Calu3 (cell line): ENCODE results near the gene NPTXR. TPM values are rescaled to one million over a fixed set of nuclear protein-coding genes. Genes with fewer than 3 reads are reported as not detected.

Experiments used
- BruUV-seq: library from RNA; stranded (reverse); fragments of 400-500 nt; replicated peaks from 2 replicates; lab custom pipeline; 2021; lab: Mats Ljungman, UMichigan
- CTCF ChIA-PET: fragments of 300-600 bp; sonication (Branson Sonifier 250); formaldehyde crosslinking; loops from one replicate; lab custom pipeline; 2022; ENCODE audit warnings: antibody characterized with exemption; lab: Charles Lee
- DNase-seq: peaks from one replicate; pipeline ENCODE4 v3.0.0; 2022
- H3K27ac Mint-ChIP-seq: one replicate; pipeline ENCODE4 v1.8.0; 2022; ENCODE audit warnings: mixed read lengths; ENCODE audit not compliant: unreplicated experiment
- H3K27me3 Mint-ChIP-seq: one replicate; pipeline ENCODE4 v1.8.0; 2022; ENCODE audit warnings: mixed read lengths; ENCODE audit not compliant: unreplicated experiment
- H3K36me3 Mint-ChIP-seq: one replicate; pipeline ENCODE4 v1.8.0; 2022; ENCODE audit warnings: mild to moderate bottlenecking, moderate library complexity, mixed read lengths; ENCODE audit not compliant: insufficient read depth, unreplicated experiment
- H3K4me1 Mint-ChIP-seq: one replicate; pipeline ENCODE4 v1.8.0; 2022; ENCODE audit warnings: mild to moderate bottlenecking, low read depth, mixed read lengths; ENCODE audit not compliant: unreplicated experiment
- H3K4me3 Mint-ChIP-seq: one replicate; pipeline ENCODE4 v1.8.0; 2022; ENCODE audit warnings: mild to moderate bottlenecking, low read depth, moderate library complexity, mixed read lengths; ENCODE audit not compliant: unreplicated experiment
- H3K9me3 Mint-ChIP-seq: one replicate; pipeline ENCODE4 v1.8.0; 2022; ENCODE audit warnings: low read depth, mixed read lengths; ENCODE audit not compliant: unreplicated experiment
- intact Hi-C: fragments of 100-400 bp; cut with micrococcal nuclease; formaldehyde crosslinking; loops from one replicate; pipeline ENCODE4 v1.10.0; 2022; ENCODE audit not compliant: unreplicated experiment
- total RNA-seq: library from RNA; stranded (reverse); gene quantifications from 2 replicates; pipeline ENCODE4 v1.2.3, GENCODE V29; 2022
- TF ChIP-seq, protein P1 (sequence below): fragments of 200-600 bp; IDR thresholded peaks from one replicate; pipeline ENCODE4 v1.8.0; 2022; ENCODE audit warnings: antibody characterized with exemption; ENCODE audit not compliant: unreplicated experiment

The NPTXR gene
- total RNA-seq, 1 experiment from 2014 or later, result 6.1 TPM

DNA sequence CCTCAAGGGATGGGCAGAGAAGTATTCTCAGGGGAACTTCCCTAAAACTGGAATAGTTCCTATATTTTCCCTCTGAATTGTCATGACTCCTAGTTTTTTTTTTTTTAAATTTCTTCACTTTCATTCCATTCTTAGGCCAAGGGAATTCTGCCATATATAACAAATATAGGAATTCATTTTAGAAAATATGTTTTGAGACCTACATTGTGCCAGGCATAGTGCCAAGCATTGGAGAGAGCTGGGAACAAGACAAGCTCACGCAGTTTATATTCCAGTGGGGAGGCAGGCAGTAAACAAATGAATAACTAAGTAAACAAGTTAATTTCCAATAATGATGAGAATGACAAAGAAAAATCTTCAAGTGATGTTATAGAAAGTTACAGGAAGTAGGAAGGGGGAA lies 2.6 kb upstream of the NPTXR start:
- peaks cover 89% of the 10 kb centered on the region for H3K27me3 Mint-ChIP-seq
- intact Hi-C loops, result no loop called here
- H3K27ac Mint-ChIP-seq, result no peak overlapping the region
- no TSS peak for BruUV-seq
- TF ChIP-seq, protein P1, sequence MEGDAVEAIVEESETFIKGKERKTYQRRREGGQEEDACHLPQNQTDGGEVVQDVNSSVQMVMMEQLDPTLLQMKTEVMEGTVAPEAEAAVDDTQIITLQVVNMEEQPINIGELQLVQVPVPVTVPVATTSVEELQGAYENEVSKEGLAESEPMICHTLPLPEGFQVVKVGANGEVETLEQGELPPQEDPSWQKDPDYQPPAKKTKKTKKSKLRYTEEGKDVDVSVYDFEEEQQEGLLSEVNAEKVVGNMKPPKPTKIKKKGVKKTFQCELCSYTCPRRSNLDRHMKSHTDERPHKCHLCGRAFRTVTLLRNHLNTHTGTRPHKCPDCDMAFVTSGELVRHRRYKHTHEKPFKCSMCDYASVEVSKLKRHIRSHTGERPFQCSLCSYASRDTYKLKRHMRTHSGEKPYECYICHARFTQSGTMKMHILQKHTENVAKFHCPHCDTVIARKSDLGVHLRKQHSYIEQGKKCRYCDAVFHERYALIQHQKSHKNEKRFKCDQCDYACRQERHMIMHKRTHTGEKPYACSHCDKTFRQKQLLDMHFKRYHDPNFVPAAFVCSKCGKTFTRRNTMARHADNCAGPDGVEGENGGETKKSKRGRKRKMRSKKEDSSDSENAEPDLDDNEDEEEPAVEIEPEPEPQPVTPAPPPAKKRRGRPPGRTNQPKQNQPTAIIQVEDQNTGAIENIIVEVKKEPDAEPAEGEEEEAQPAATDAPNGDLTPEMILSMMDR, result no peak
- no peak overlapping the region for H3K4me3 Mint-ChIP-seq
- H3K4me1 Mint-ChIP-seq, result peaks cover 21% of the 10 kb centered on the region
- CTCF ChIA-PET, result interaction anchor here (0.7 kb wide), 1 partner anchor 14 kb away, joined by 4 read pairs; no protein-coding TSS in a partner anchor
- DNase-seq, result no peak
- H3K36me3 Mint-ChIP-seq, result peaks cover 8% of the 10 kb centered on the region
- no peaks in the 10 kb centered on the region for H3K9me3 Mint-ChIP-seq

GRCh38 chr22:38845004-38845740 lies 1.3 kb upstream of the NPTXR start:
- TF ChIP-seq, protein P1, result no peak
- Mint-ChIP-seq H3K36me3 (peaks cover 8% of the 10 kb centered on the region), H3K27ac (no peak overlapping the region), H3K4me1 (peaks cover 28% of the 10 kb centered on the region), H3K27me3 (peaks cover 92% of the 10 kb centered on the region), H3K9me3 (no peaks in the 10 kb centered on the region), H3K4me3 (peak overlapping the region; percentile 9)
- no peak for DNase-seq
- intact Hi-C loops, result no loop called here
- no TSS peak for BruUV-seq
- CTCF ChIA-PET, result interaction anchor here (5.9 kb wide), 1 partner anchor 75 kb away, joined by 49 read pairs; no protein-coding TSS in a partner anchor

- Mint-ChIP-seq H3K4me3 (peak overlapping the region; percentile 23), H3K27ac (no peak overlapping the region), H3K27me3 (peaks cover 92% of the 10 kb centered on the region), H3K9me3 (no peaks in the 10 kb centered on the region), H3K36me3 (peaks cover 8% of the 10 kb centered on the region), H3K4me1 (peaks cover 33% of the 10 kb centered on the region)
- intact Hi-C loops, result no loop called here
- CTCF ChIA-PET, result interaction anchor here (5.9 kb wide), 1 partner anchor 75 kb away, joined by 49 read pairs; no protein-coding TSS in a partner anchor
- DNase-seq, result no peak
- TF ChIP-seq, protein P1, result no peak
- no TSS peak for BruUV-seq
Observed at GRCh38 chr22:38844315-38845003, 631 bp upstream of the NPTXR start.

- peaks cover 82% of the 10 kb centered on the region for H3K27me3 Mint-ChIP-seq
- TF ChIP-seq, protein P1, result peak; percentile 36
- H3K36me3 Mint-ChIP-seq, result peaks cover 8% of the 10 kb centered on the region
Observed at GRCh38 chr22:38843201-38843656, 599 bp downstream of the NPTXR start.

More at GRCh38 chr22:38843201-38843656, 599 bp downstream of the NPTXR start:
- Mint-ChIP-seq H3K4me1 (peaks cover 33% of the 10 kb centered on the region), H3K9me3 (no peaks in the 10 kb centered on the region), H3K4me3 (peak overlapping the region; percentile 71), H3K27ac (peak overlapping the region; percentile 77)
- peak; percentile 70 for DNase-seq
- CTCF ChIA-PET, result interaction anchor here (0.5 to 5.9 kb wide), 3 partner anchors 27 to 106 kb away, joined by 4 to 49 read pairs (median 4); no protein-coding TSS in a partner anchor
- intact Hi-C loops, result no loop called here
- no TSS peak for BruUV-seq
